A549 (cell line): ENCODE results near the gene MST1.

Experiments used
- CBX2 ChIP-seq: fragments of 200-600 bp; sonication (generic); IDR thresholded peaks from 2 replicates; pipeline ENCODE4 v1.6.1; 2016; ENCODE audit warnings: low read depth, mild to moderate bottlenecking, borderline replicate concordance
- CBX8 ChIP-seq: fragments of 200-600 bp; sonication (generic); IDR thresholded peaks from 2 replicates; pipeline ENCODE4 v1.6.1; 2016
- CHD2 ChIP-seq: fragments of 150-350 bp; IDR thresholded peaks from 2 replicates; pipeline ENCODE4 v1.6.1; 2014; ENCODE audit warnings: low read length; ENCODE audit not compliant: partially characterized antibody
- EHMT2 ChIP-seq: fragments of 200-600 bp; sonication (generic); IDR thresholded peaks from 2 replicates; pipeline ENCODE4 v1.6.1; 2016; ENCODE audit warnings: antibody characterized with exemption, low read depth, mild to moderate bottlenecking, moderate library complexity
- EP300 ChIP-seq, 2 experiments: fragments of >200 bp; sonication (Bioruptor Twin); formaldehyde crosslinking; IDR thresholded peaks; 2 replicates in 1 of 2; 3 replicates in 1 of 2; pipeline ENCODE4 v1.6.1; 2016 to 2017
- KDM5A ChIP-seq: fragments of 200-600 bp; sonication (generic); IDR thresholded peaks from 2 replicates; pipeline ENCODE4 v1.6.1; 2016; ENCODE audit warnings: antibody characterized with exemption, mild to moderate bottlenecking
- POLR2A ChIP-seq: IDR thresholded peaks from 2 replicates; pipeline ENCODE4 v1.6.1; 2012; ENCODE audit warnings: mild to moderate bottlenecking, low read length
- RCOR1 ChIP-seq: fragments of 150-350 bp; IDR thresholded peaks from 2 replicates; pipeline ENCODE4 v1.6.1; 2014; ENCODE audit warnings: antibody characterized with exemption, low read length, low read depth
- RFX5 ChIP-seq: fragments of 450-650 bp; IDR thresholded peaks from 2 replicates; pipeline ENCODE4 v1.7.1; 2014; ENCODE audit warnings: antibody characterized with exemption, mild to moderate bottlenecking, moderate library complexity
- ZC3H11A ChIP-seq: fragments of 450-650 bp; IDR thresholded peaks from 2 replicates; pipeline ENCODE4 v1.6.1; 2014; ENCODE audit warnings: antibody characterized with exemption, mild to moderate bottlenecking
- TF ChIP-seq, protein P1 (sequence below): fragments of >200 bp; sonication (Bioruptor Twin); formaldehyde crosslinking; IDR thresholded peaks from 3 replicates; pipeline ENCODE4 v1.5.1; 2016
- TF ChIP-seq, protein P2 (sequence below): fragments of 200-600 bp; sonication (generic); IDR thresholded peaks from 2 replicates; pipeline ENCODE4 v1.6.1; 2016; ENCODE audit warnings: antibody characterized with exemption, mild to moderate bottlenecking, moderate library complexity

- TF ChIP-seq EP300 (IDR thresholded peaks at IDR 0.05) = no peak
- TF ChIP-seq, protein P1, sequence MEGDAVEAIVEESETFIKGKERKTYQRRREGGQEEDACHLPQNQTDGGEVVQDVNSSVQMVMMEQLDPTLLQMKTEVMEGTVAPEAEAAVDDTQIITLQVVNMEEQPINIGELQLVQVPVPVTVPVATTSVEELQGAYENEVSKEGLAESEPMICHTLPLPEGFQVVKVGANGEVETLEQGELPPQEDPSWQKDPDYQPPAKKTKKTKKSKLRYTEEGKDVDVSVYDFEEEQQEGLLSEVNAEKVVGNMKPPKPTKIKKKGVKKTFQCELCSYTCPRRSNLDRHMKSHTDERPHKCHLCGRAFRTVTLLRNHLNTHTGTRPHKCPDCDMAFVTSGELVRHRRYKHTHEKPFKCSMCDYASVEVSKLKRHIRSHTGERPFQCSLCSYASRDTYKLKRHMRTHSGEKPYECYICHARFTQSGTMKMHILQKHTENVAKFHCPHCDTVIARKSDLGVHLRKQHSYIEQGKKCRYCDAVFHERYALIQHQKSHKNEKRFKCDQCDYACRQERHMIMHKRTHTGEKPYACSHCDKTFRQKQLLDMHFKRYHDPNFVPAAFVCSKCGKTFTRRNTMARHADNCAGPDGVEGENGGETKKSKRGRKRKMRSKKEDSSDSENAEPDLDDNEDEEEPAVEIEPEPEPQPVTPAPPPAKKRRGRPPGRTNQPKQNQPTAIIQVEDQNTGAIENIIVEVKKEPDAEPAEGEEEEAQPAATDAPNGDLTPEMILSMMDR = no peak
- no peak for TF ChIP-seq RCOR1
- no peak for TF ChIP-seq ZC3H11A
- TF ChIP-seq KDM5A = no peak
- TF ChIP-seq CHD2 = no peak
- TF ChIP-seq CBX2 = no peak
- TF ChIP-seq EHMT2 = no peak
- TF ChIP-seq POLR2A = no peak
- no peak for TF ChIP-seq RFX5
- no peak for TF ChIP-seq CBX8
- TF ChIP-seq, protein P2, sequence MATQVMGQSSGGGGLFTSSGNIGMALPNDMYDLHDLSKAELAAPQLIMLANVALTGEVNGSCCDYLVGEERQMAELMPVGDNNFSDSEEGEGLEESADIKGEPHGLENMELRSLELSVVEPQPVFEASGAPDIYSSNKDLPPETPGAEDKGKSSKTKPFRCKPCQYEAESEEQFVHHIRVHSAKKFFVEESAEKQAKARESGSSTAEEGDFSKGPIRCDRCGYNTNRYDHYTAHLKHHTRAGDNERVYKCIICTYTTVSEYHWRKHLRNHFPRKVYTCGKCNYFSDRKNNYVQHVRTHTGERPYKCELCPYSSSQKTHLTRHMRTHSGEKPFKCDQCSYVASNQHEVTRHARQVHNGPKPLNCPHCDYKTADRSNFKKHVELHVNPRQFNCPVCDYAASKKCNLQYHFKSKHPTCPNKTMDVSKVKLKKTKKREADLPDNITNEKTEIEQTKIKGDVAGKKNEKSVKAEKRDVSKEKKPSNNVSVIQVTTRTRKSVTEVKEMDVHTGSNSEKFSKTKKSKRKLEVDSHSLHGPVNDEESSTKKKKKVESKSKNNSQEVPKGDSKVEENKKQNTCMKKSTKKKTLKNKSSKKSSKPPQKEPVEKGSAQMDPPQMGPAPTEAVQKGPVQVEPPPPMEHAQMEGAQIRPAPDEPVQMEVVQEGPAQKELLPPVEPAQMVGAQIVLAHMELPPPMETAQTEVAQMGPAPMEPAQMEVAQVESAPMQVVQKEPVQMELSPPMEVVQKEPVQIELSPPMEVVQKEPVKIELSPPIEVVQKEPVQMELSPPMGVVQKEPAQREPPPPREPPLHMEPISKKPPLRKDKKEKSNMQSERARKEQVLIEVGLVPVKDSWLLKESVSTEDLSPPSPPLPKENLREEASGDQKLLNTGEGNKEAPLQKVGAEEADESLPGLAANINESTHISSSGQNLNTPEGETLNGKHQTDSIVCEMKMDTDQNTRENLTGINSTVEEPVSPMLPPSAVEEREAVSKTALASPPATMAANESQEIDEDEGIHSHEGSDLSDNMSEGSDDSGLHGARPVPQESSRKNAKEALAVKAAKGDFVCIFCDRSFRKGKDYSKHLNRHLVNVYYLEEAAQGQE = no peak
These were observed 39.7 kb downstream of the MST1 start for GRCh38 chr3:49649576-49649975.
